HepG2 (cell line): ENCODE results near the gene HRH3. TPM values are rescaled to one million over a fixed set of nuclear protein-coding genes. Genes with fewer than 3 reads are reported as not detected.
A peak's percentile ranks its signal among the peaks of the same experiment; 100 is the strongest.

ENCODE experiments used
- HNRNPL ChIP-seq: fragments of 200-400 bp; formaldehyde crosslinking; IDR thresholded peaks from 2 replicates; pipeline ENCODE4 v1.6.1; 2017; ENCODE audit warnings: mild to moderate bottlenecking, low read depth, low read length
- KDM6A ChIP-seq: IDR thresholded peaks from 2 replicates; pipeline ENCODE4 v1.6.1; 2016; ENCODE audit warnings: low read depth
- MAZ ChIP-seq, 2 experiments: sonication (generic) in 1 of 2; formaldehyde crosslinking in 1 of 2; IDR thresholded peaks; 2 replicates each; pipeline versions ENCODE4 v1.5.0 to v1.6.1; 2012 to 2020; ENCODE audit warnings: low read depth in 2 of 2, mild to moderate bottlenecking in 2 of 2, borderline replicate concordance in 1 of 2, improper control_type of control experiment in 1 of 2, low read length in 1 of 2, missing genetic modification reagents in 1 of 2, moderate library complexity in 1 of 2
- NFE2L1 ChIP-seq: sonication (generic); formaldehyde crosslinking; IDR thresholded peaks from 2 replicates; pipeline ENCODE4 v1.4.0; 2020; ENCODE audit warnings: missing genetic modification reagents, mild to moderate bottlenecking, borderline replicate concordance
- PHF8 ChIP-seq: sonication (generic); formaldehyde crosslinking; IDR thresholded peaks from 2 replicates; pipeline ENCODE4 v1.5.0; 2020; ENCODE audit warnings: missing genetic modification reagents
- PITX1 ChIP-seq: sonication (generic); formaldehyde crosslinking; IDR thresholded peaks from 2 replicates; pipeline ENCODE4 v1.5.1; 2020; ENCODE audit warnings: mild to moderate bottlenecking, missing genetic modification reagents
- SNRNP70 ChIP-seq: fragments of 200-400 bp; formaldehyde crosslinking; IDR thresholded peaks from 2 replicates; pipeline ENCODE4 v1.6.1; 2017; ENCODE audit warnings: mild to moderate bottlenecking, low read depth, low read length, moderate library complexity
- SRSF4 ChIP-seq: fragments of 200-400 bp; formaldehyde crosslinking; IDR thresholded peaks from one replicate; pipeline ENCODE4 v1.6.1; 2018; ENCODE audit warnings: mild to moderate bottlenecking, low read depth, low read length, moderate library complexity; ENCODE audit not compliant: poor library complexity, severe bottlenecking
- ZBTB20 ChIP-seq: sonication (generic); formaldehyde crosslinking; IDR thresholded peaks from 2 replicates; pipeline ENCODE4 v1.8.1; 2023; ENCODE audit warnings: missing genetic modification reagents, low read depth, mild to moderate bottlenecking, borderline replicate concordance
- ZFP90 ChIP-seq: sonication (generic); formaldehyde crosslinking; IDR thresholded peaks from 2 replicates; pipeline ENCODE4 v1.8.0; 2022; ENCODE audit warnings: missing genetic modification reagents, mild to moderate bottlenecking, inconsistent platforms, borderline replicate concordance
- ZNF296 ChIP-seq: sonication (generic); formaldehyde crosslinking; conservative IDR thresholded peaks from 2 replicates; pipeline ENCODE4 v1.5.0; 2020; ENCODE audit warnings: mild to moderate bottlenecking, missing genetic modification reagents
- ZNF3 ChIP-seq: IDR thresholded peaks from 2 replicates; pipeline ENCODE4 v1.7.0; 2017; ENCODE audit warnings: inconsistent platforms
- ZNF564 ChIP-seq: sonication (generic); formaldehyde crosslinking; IDR thresholded peaks from 2 replicates; pipeline ENCODE4 v1.8.1; 2023; ENCODE audit warnings: mild to moderate bottlenecking, missing genetic modification reagents
- ZSCAN9 ChIP-seq: IDR thresholded peaks from 2 replicates; pipeline ENCODE4 v1.6.1; 2016; ENCODE audit warnings: borderline replicate concordance
- polyA plus RNA-seq, 8 experiments: library from polyadenylated mRNA; depleted of rRNA in 3 of 8; stranded (reverse) in 7 of 8; unstranded in 1 of 8; fragments of >200 nt; fragmentation: Illumina TruSeq in 4 of 8; extraction: Trizol in 4 of 8; gene quantifications; 2 replicates each; pipeline versions ENCODE4 v1.2.1 to v1.2.3, GENCODE V29; 2011 to 2016; ENCODE audit warnings: low read depth in 4 of 8, missing spikeins in 1 of 8, mixed read lengths in 1 of 8; ENCODE audit not compliant: insufficient read depth in 1 of 8
- total RNA-seq, 5 experiments: library from RNA; depleted of rRNA; stranded (reverse); fragments of >200 nt; fragmentation: Illumina TruSeq; extraction: Trizol; gene quantifications; 2 replicates each; pipeline ENCODE4 v1.2.3, GENCODE V29; 2016; ENCODE audit warnings: low read depth in 1 of 5
- TF ChIP-seq, protein P1 (sequence below): IDR thresholded peaks from 2 replicates; pipeline ENCODE4 v1.6.1; 2016; ENCODE audit warnings: missing compliant biosample characterization, missing genetic modification reagents, borderline replicate concordance
- TF ChIP-seq, protein P2 (sequence below): sonication (generic); formaldehyde crosslinking; IDR thresholded peaks from 2 replicates; pipeline ENCODE4 v1.4.0; 2020; ENCODE audit warnings: mild to moderate bottlenecking, missing genetic modification reagents
- TF ChIP-seq, protein P3 (sequence below): sonication (generic); formaldehyde crosslinking; IDR thresholded peaks from 2 replicates; pipeline ENCODE4 v1.8.0; 2022; ENCODE audit warnings: mild to moderate bottlenecking, missing genetic modification reagents, borderline replicate concordance
- TF ChIP-seq, protein P4 (sequence below): sonication (generic); formaldehyde crosslinking; IDR thresholded peaks from 2 replicates; pipeline ENCODE4 v1.8.1; 2023; ENCODE audit warnings: missing genetic modification reagents, inconsistent platforms, borderline replicate concordance

The HRH3 gene
- total and polyA plus RNA-seq, 2 of the 13 experiments (the other 11 are each of a cell fraction or from before 2014, with no cell fraction given) = 0.18 TPM; not detected in 1

DNA sequence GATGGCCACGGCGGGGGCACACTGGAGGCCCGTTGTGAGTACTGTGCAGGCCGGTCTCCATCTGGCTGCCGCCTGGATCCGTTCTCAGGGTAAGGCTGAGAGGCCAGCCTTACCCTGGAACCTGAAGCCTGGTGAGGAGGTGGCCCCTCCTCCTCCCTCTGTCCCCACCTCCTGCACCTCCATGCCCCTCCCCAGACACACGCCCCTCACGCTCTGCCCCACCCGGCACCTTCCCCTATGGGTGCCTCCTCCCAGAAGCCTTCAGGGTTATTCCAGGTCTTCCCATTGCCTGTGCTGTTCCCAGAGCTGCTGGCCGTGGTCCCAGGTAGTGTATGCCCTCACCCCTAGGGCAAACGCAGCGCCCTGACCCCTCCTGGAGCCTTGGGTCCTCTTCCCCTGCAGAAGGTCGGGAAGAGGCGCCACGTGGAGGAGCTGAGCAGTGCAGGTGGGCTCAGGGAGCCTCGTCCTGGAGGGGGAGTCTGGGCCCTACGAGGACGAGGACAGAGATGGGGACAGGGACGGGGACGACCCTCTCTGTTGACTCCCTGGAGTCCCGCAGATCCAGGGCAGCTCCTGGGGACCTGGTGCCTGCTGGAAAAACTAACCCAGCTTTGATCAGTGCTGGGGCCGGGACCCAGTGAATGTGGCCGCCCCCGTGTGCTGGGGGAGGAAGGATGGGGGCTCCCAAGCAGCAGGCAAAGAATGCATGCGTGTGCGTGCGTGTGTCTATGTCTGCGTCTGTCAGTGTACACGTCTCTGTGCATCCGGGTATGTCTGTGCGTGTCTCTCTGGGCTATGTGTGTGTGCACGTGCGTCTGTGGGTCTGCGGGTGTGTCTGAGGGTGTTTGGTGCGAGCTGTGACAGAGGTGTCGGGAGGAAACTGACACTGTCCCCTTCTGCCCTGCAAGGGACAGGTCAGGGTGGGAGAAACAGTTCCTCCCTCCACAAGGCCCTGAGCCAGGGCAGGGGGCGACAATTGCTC, 8.2 kb upstream of the HRH3 start (continued):
- TF ChIP-seq SRSF4 = no peak
- TF ChIP-seq NFE2L1 (CRISPR knock-in tag) = no peak
- 0 out of 2 replicates have a peak, but pooled peaks have one; percentile 26 for TF ChIP-seq HNRNPL
- TF ChIP-seq ZSCAN9 = no peak
- TF ChIP-seq ZBTB20 (CRISPR knock-in tag) = no peak
- TF ChIP-seq PITX1 = no peak
- no peak for TF ChIP-seq ZNF296 (CRISPR knock-in tag)
- no peak for TF ChIP-seq SNRNP70
- TF ChIP-seq ZNF3 = no peak
- TF ChIP-seq, protein P1, sequence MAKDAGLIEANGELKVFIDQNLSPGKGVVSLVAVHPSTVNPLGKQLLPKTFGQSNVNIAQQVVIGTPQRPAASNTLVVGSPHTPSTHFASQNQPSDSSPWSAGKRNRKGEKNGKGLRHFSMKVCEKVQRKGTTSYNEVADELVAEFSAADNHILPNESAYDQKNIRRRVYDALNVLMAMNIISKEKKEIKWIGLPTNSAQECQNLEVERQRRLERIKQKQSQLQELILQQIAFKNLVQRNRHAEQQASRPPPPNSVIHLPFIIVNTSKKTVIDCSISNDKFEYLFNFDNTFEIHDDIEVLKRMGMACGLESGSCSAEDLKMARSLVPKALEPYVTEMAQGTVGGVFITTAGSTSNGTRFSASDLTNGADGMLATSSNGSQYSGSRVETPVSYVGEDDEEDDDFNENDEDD (CRISPR knock-in tag) = peak; percentile 56; the same call in 1 of the 2 replicates
- TF ChIP-seq KDM6A = no peak
- no peak; the same call in 1 of the 2 replicates for TF ChIP-seq ZNF564 (CRISPR knock-in tag)
- TF ChIP-seq, protein P2, sequence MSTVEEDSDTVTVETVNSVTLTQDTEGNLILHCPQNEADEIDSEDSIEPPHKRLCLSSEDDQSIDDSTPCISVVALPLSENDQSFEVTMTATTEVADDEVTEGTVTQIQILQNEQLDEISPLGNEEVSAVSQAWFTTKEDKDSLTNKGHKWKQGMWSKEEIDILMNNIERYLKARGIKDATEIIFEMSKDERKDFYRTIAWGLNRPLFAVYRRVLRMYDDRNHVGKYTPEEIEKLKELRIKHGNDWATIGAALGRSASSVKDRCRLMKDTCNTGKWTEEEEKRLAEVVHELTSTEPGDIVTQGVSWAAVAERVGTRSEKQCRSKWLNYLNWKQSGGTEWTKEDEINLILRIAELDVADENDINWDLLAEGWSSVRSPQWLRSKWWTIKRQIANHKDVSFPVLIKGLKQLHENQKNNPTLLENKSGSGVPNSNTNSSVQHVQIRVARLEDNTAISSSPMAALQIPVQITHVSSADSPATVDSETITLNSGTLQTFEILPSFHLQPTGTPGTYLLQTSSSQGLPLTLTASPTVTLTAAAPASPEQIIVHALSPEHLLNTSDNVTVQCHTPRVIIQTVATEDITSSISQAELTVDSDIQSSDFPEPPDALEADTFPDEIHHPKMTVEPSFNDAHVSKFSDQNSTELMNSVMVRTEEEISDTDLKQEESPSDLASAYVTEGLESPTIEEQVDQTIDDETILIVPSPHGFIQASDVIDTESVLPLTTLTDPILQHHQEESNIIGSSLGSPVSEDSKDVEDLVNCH (CRISPR knock-in tag) = no peak
- TF ChIP-seq, protein P3, sequence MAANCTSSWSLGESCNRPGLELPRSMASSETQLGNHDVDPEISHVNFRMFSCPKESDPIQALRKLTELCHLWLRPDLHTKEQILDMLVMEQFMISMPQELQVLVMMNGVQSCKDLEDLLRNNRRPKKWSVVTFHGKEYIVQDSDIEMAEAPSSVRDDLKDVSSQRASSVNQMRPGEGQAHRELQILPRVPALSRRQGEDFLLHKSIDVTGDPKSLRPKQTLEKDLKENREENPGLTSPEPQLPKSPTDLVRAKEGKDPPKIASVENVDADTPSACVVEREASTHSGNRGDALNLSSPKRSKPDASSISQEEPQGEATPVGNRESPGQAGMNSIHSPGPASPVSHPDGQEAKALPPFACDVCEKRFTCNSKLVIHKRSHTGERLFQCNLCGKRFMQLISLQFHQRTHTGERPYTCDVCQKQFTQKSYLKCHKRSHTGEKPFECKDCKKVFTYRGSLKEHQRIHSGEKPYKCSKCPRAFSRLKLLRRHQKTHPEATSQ (CRISPR knock-in tag) = no peak
- TF ChIP-seq MAZ (IDR thresholded peaks at IDR 0.05; ENCODE audit: borderline replicate concordance, low read depth, low read length) = no peak
- 0 out of 2 replicates have a peak, but pooled peaks have one; percentile 61 for TF ChIP-seq MAZ (CRISPR knock-in tag; IDR thresholded peaks at IDR 0.05; ENCODE audit: low read depth)
- TF ChIP-seq PHF8 (CRISPR knock-in tag) = no peak; the same call in 1 of the 2 replicates
- TF ChIP-seq ZFP90 (CRISPR knock-in tag) = no peak
- TF ChIP-seq, protein P4, sequence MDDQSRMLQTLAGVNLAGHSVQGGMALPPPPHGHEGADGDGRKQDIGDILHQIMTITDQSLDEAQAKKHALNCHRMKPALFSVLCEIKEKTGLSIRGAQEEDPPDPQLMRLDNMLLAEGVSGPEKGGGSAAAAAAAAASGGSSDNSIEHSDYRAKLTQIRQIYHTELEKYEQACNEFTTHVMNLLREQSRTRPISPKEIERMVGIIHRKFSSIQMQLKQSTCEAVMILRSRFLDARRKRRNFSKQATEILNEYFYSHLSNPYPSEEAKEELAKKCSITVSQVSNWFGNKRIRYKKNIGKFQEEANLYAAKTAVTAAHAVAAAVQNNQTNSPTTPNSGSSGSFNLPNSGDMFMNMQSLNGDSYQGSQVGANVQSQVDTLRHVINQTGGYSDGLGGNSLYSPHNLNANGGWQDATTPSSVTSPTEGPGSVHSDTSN = no peak
